Ascending aorta (tissue), 2 donors: ENCODE measurements around the gene C16orf74. TPM values are rescaled to one million over a fixed set of nuclear protein-coding genes. Genes with fewer than 3 reads are reported as not detected.

Experiments used
- DNase-seq, 2 donors: peaks; one replicate each; pipeline ENCODE4 v3.0.0-alpha.2; 2019; ENCODE audit warnings: low spot score in 2 of 2
- H3K27ac ChIP-seq, 2 donors: fragments of 200-600 bp; sonication (generic); one replicate each; pipeline ENCODE4 v1.5.1; 2016 to 2017; ENCODE audit warnings: mild to moderate bottlenecking in 1 of 2
- H3K27me3 ChIP-seq: fragments of 200-600 bp; sonication (generic); one replicate; pipeline ENCODE4 v1.5.1; 2017
- H3K36me3 ChIP-seq, 2 donors: fragments of 200-600 bp; sonication (generic); one replicate each; pipeline ENCODE4 v1.5.1; 2016
- H3K4me1 ChIP-seq, 2 donors: fragments of 200-600 bp; sonication (generic); one replicate each; pipeline ENCODE4 v1.5.1; 2016 to 2017; ENCODE audit warnings: mild to moderate bottlenecking in 1 of 2
- H3K4me3 ChIP-seq, 2 donors: fragments of 200-600 bp; sonication (generic); one replicate each; pipeline ENCODE4 v1.5.1; 2016 to 2017; ENCODE audit warnings: mild to moderate bottlenecking in 1 of 2
- H3K9me3 ChIP-seq, 2 donors: fragments of 200-600 bp; sonication (generic); one replicate each; pipeline ENCODE4 v1.5.1; 2016
- CTCF ChIP-seq, 3 experiments: fragments of 200-600 bp in 2 of 3; fragments of 450-650 bp in 1 of 3; sonication (generic) in 2 of 3; IDR thresholded peaks; one replicate each; pipeline ENCODE4 v1.5.1; 2016 to 2019; ENCODE audit warnings: antibody characterized with exemption in 3 of 3, mild to moderate bottlenecking in 1 of 3, moderate library complexity in 1 of 3
- intact Hi-C: fragments of 100-400 bp; cut with DNase I; formaldehyde crosslinking; loops from one replicate; pipeline ENCODE4 v1.15.1; 2023
- total RNA-seq: library from RNA; depleted of rRNA; stranded (reverse); fragments of >200 nt; gene quantifications from one replicate; pipeline ENCODE4 v1.1.0, GENCODE V29; 2016

C16orf74 gene
- total RNA-seq, 1 donor from 2014 or later = not detected

GRCh38 chr16:85679870-85680269 is 71.0 kb downstream of the C16orf74 start:
- H3K27me3 ChIP-seq = no peaks in the 10 kb centered on the region
- H3K36me3 ChIP-seq = peaks cover 0 to 7% of the 10 kb centered on the region in 2 donors
- intact Hi-C loops = loop anchor here (2.0 kb wide), 1 partner anchor 17 kb away; no protein-coding TSS in a partner anchor
- no peak overlapping the region for H3K4me3 ChIP-seq
- H3K4me1 ChIP-seq = no peaks in the 10 kb centered on the region
- DNase-seq = no peak
- TF ChIP-seq CTCF (IDR thresholded peaks at IDR 0.05) = no peak
- no peaks in the 10 kb centered on the region for H3K9me3 ChIP-seq
- no peak overlapping the region for H3K27ac ChIP-seq

GRCh38 chr16:85678821-85679220 is 72.1 kb downstream of the C16orf74 start:
- Histone ChIP-seq H3K27me3 (no peaks in the 10 kb centered on the region), H3K4me3 (no peak overlapping the region), H3K9me3 (no peaks in the 10 kb centered on the region), H3K4me1 (no peaks in the 10 kb centered on the region), H3K36me3 (peaks cover 0 to 15% of the 10 kb centered on the region in 2 donors), H3K27ac (no peak overlapping the region)
- no peak for TF ChIP-seq CTCF (IDR thresholded peaks at IDR 0.05)
- no peak for DNase-seq
- intact Hi-C loops = no loop called here

GRCh38 chr16:85678016-85678415 is 72.9 kb downstream of the C16orf74 start:
- intact Hi-C loops = no loop called here
- no peak overlapping the region for H3K27ac ChIP-seq
- DNase-seq = no peak

GRCh38 chr16:85677383-85677967 is 73.4 kb downstream of the C16orf74 start:
- no peak for TF ChIP-seq CTCF (IDR thresholded peaks at IDR 0.05)
- Histone ChIP-seq H3K4me1 (peaks cover 0 to 2% of the 10 kb centered on the region in 2 donors), H3K27ac (no peak overlapping the region), H3K9me3 (no peaks in the 10 kb centered on the region), H3K36me3 (peaks cover 8 to 21% of the 10 kb centered on the region in 2 donors), H3K4me3 (no peak overlapping the region), H3K27me3 (no peaks in the 10 kb centered on the region)
- intact Hi-C loops = no loop called here
- no peak for DNase-seq

More at GRCh38 chr16:85678016-85678415, 72.9 kb downstream of the C16orf74 start:
- Histone ChIP-seq H3K4me1 (peaks cover 0 to 2% of the 10 kb centered on the region in 2 donors), H3K9me3 (no peaks in the 10 kb centered on the region), H3K36me3 (peaks cover 2 to 15% of the 10 kb centered on the region in 2 donors), H3K27me3 (no peaks in the 10 kb centered on the region), H3K4me3 (no peak overlapping the region)
- no peak for TF ChIP-seq CTCF (IDR thresholded peaks at IDR 0.05)

- no peaks in the 10 kb centered on the region for H3K9me3 ChIP-seq
- no peaks in the 10 kb centered on the region for H3K27me3 ChIP-seq
- H3K27ac ChIP-seq = no peak overlapping the region
- no peak for DNase-seq
- TF ChIP-seq CTCF (IDR thresholded peaks at IDR 0.05) = no peak
- peaks cover 18 to 31% of the 10 kb centered on the region in 2 donors for H3K36me3 ChIP-seq
- peaks cover 0 to 2% of the 10 kb centered on the region in 2 donors for H3K4me1 ChIP-seq
- H3K4me3 ChIP-seq = no peak overlapping the region
- intact Hi-C loops = no loop called here
Measured at GRCh38 chr16:85676466-85676865, 74.4 kb downstream of the C16orf74 start.
